ENCODE measurements around the gene GAREM1.

GAREM1 gene

DNA sequence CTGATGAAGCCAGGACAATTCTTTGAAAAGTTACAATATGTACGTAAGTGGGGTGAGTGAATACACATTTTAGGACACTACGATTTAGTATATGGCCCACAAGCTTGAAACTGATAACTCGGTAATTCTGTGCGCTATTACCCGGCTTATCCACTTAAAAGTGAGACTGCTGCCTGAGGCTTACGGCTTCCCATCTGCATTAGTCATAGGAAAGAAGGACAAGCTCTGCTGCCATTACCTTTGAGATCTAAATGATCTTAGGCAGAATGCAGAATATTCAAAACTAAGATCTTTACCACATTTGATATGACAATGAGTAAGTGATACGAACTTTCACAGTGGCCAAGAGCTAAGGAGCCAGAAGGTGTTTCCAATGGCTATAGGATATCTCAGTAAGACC is 133.3 kb downstream of the GAREM1 start:
- DNase-seq (ENCODE audit: low spot score), result no peak
- in situ Hi-C loops (cut with MboI; ENCODE audit: low sequenced_read_pairs, unreplicated experiment), result no loop called here
- TF ChIP-seq, protein P1, sequence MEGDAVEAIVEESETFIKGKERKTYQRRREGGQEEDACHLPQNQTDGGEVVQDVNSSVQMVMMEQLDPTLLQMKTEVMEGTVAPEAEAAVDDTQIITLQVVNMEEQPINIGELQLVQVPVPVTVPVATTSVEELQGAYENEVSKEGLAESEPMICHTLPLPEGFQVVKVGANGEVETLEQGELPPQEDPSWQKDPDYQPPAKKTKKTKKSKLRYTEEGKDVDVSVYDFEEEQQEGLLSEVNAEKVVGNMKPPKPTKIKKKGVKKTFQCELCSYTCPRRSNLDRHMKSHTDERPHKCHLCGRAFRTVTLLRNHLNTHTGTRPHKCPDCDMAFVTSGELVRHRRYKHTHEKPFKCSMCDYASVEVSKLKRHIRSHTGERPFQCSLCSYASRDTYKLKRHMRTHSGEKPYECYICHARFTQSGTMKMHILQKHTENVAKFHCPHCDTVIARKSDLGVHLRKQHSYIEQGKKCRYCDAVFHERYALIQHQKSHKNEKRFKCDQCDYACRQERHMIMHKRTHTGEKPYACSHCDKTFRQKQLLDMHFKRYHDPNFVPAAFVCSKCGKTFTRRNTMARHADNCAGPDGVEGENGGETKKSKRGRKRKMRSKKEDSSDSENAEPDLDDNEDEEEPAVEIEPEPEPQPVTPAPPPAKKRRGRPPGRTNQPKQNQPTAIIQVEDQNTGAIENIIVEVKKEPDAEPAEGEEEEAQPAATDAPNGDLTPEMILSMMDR (IDR thresholded peaks at IDR 0.05; ENCODE audit: borderline replicate concordance, control extremely low read depth, extremely low read depth, insufficient read depth, missing control alignments), result no peak

DNA sequence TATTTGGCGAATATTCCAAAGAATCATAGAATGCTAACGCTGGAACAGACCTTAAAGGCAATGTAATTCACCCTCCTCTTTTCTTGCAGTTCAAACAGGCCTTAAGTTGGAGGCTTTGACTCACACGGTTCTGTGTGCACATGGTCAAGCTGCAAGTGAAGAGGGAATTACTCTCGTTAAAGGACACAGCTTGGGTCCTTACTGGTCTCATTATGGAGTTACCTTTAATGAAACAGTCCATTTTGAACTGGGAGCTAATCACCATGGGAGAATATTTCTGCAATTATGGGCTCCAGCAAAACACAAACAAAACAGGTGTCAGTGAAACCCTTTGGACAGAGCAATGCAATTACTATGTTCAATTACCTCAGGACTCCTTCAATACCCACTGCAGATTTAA is 135.5 kb downstream of the GAREM1 start:
- DNase-seq (ENCODE audit: low spot score), result no peak
- TF ChIP-seq, protein P1 (IDR thresholded peaks at IDR 0.05; ENCODE audit: borderline replicate concordance, control extremely low read depth, extremely low read depth, insufficient read depth, missing control alignments), result no peak
- in situ Hi-C loops (cut with MboI; ENCODE audit: low sequenced_read_pairs, unreplicated experiment), result no loop called here

DNA sequence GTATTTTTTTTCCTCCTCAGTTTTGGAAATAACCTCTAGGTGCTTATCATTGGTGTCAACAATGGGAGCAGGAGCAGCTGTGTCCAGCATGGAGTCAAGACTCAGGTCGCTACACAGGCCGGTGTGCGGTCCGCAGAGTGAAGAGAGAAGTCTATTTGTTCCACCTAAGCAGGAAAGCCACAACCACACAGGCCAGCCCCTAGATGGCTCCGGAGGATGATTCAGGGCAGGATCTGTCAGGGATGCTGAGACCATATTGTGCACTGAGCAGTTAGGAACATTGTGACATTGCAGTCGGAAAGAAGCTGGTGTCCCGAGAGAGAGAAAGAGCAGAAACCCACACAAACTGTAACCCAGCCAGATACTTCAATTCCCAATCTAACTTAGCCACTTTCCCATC is 136.9 kb downstream of the GAREM1 start:
- TF ChIP-seq, protein P1 (IDR thresholded peaks at IDR 0.05; ENCODE audit: borderline replicate concordance, control extremely low read depth, extremely low read depth, insufficient read depth, missing control alignments), result no peak
- in situ Hi-C loops (cut with MboI; ENCODE audit: low sequenced_read_pairs, unreplicated experiment), result no loop called here
- DNase-seq (ENCODE audit: low spot score), result no peak

DNA sequence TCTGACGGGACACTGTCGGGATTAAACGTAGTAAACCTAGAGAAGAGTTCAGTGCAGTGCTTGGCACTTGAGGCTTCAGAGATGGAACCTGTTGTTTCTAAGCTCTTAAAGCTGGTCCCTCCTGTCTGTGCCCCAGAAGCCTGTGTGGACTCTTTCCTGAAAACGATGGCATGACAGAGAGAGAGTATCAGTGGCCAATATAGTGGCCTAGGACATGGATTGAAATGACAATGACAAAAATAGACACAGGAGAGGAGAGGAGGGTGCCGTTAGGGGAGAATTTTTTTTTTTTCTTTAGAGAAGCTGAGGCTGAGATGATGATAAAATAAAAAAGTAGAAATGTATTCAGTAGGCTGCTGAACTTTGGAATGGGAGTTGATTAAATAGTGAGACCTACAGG is 138.0 kb downstream of the GAREM1 start:
- TF ChIP-seq, protein P1 (IDR thresholded peaks at IDR 0.05; ENCODE audit: borderline replicate concordance, control extremely low read depth, extremely low read depth, insufficient read depth, missing control alignments), result no peak
- in situ Hi-C loops (cut with MboI; ENCODE audit: low sequenced_read_pairs, unreplicated experiment), result no loop called here
- DNase-seq (ENCODE audit: low spot score), result no peak

DNA sequence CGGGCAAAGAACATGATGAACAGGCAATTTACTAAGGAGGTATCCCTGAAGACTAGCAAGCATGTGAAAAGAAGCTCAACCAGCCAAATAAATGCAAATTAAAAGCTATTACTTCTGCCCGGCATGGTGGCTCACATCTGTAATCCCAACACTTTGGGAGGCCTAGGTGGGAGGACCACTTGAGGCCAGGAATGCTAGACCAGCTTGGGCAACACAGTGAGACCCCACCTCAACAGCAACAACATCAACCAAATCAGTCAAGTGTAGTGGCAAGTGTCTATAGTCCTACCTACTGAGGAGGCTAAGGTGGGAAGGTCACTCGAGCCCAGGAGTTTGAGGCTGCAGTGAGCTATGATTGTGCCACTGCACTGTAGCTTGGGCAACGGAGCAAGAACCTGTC is 141.7 kb downstream of the GAREM1 start:
- TF ChIP-seq, protein P1 (IDR thresholded peaks at IDR 0.05; ENCODE audit: borderline replicate concordance, control extremely low read depth, extremely low read depth, insufficient read depth, missing control alignments), result no peak
- in situ Hi-C loops (cut with MboI; ENCODE audit: low sequenced_read_pairs, unreplicated experiment), result no loop called here
- DNase-seq (ENCODE audit: low spot score), result no peak

DNA sequence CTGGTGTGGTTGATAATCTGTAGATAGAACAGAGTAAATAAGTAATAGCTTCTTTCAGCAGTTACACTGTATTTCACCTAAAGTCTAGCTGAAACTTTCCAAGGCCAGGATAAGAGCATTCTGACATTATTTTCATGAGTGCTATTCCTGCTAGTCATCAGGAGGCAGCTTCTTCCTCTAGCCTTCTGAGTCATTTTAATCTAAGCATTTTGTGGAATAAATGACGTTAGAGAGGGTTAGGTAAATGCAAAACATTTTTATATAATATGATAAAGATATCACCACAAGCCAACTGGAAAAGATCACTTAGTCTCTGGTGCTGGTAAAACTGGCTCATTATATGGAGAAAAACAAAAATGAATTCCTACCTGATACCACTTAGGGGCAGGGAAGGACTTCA is 142.3 kb downstream of the GAREM1 start:
- no peak for DNase-seq (ENCODE audit: low spot score)
- in situ Hi-C loops (cut with MboI; ENCODE audit: low sequenced_read_pairs, unreplicated experiment), result no loop called here
- TF ChIP-seq, protein P1 (IDR thresholded peaks at IDR 0.05; ENCODE audit: borderline replicate concordance, control extremely low read depth, extremely low read depth, insufficient read depth, missing control alignments), result no peak
